Transverse colon (tissue), 4 donors: ENCODE measurements around the gene EFCAB9. TPM values are rescaled to one million over a fixed set of nuclear protein-coding genes. Genes with fewer than 3 reads are reported as not detected.

Source experiments
- DNase-seq: peaks from one replicate; pipeline ENCODE4 v3.0.0-alpha.2; 2019
- H3K27ac ChIP-seq, 4 donors: fragments of 200-600 bp; sonication (generic); 2 replicates each; pipeline ENCODE4 v1.5.1; 2016 to 2018; ENCODE audit warnings: inconsistent platforms in 4 of 4
- H3K27me3 ChIP-seq: fragments of 200-600 bp; sonication (generic); 2 replicates; pipeline ENCODE4 v1.5.1; 2017; ENCODE audit warnings: inconsistent platforms
- H3K36me3 ChIP-seq, 4 donors: fragments of 200-600 bp; sonication (generic); 2 replicates each; pipeline ENCODE4 v1.5.1; 2017 to 2019; ENCODE audit warnings: inconsistent platforms in 4 of 4
- H3K4me1 ChIP-seq, 4 donors: fragments of 200-600 bp; sonication (generic); 2 replicates each; pipeline ENCODE4 v1.5.1; 2017 to 2020; ENCODE audit warnings: inconsistent platforms in 4 of 4
- H3K4me3 ChIP-seq, 4 donors: fragments of 200-600 bp; sonication (generic); 1 replicate in 1 of 4; 2 replicates in 3 of 4; pipeline versions ENCODE4 v1.5.1 to v1.6.1; 2017 to 2019; ENCODE audit warnings: inconsistent platforms in 4 of 4
- H3K9me3 ChIP-seq, 2 donors: fragments of 200-600 bp; sonication (generic); 2 replicates each; pipeline ENCODE4 v1.5.1; 2017 to 2019; ENCODE audit warnings: inconsistent platforms in 2 of 2
- EP300 ChIP-seq: sonication (generic); formaldehyde crosslinking; IDR thresholded peaks from one replicate; pipeline ENCODE4 v1.6.1; 2017; ENCODE audit warnings: antibody characterized with exemption, low read depth
- POLR2A ChIP-seq: fragments of 450-650 bp; IDR thresholded peaks from one replicate; pipeline ENCODE4 v1.6.1; 2016; ENCODE audit warnings: antibody characterized with exemption, mild to moderate bottlenecking, moderate library complexity
- POLR2AphosphoS5 ChIP-seq, 3 donors: sonication (generic); formaldehyde crosslinking; IDR thresholded peaks; one replicate each; pipeline ENCODE4 v1.6.1; 2016; ENCODE audit warnings: antibody characterized with exemption in 3 of 3
- WGBS, 2 donors: methylation state at CpG; one replicate each; pipeline ENCODE4 v1.1.5; 2018; ENCODE audit warnings: low coverage in 1 of 2; 5-methylcytosine and 5-hydroxymethylcytosine counted together
- in situ Hi-C, 4 donors: fragments of 200-750 bp; cut with MboI; loops; one replicate each; pipeline versions ENCODE4 v1.15.0 to v1.15.1; 2017; ENCODE audit warnings: low sequenced_read_pairs in 3 of 4, low pct_ligation_motif_present in 1 of 4, low pct_unique_long_range_greater_than_20kb in 1 of 4
- intact Hi-C: fragments of 100-400 bp; cut with DNase I; formaldehyde crosslinking; loops from one replicate; pipeline ENCODE4 v1.15.1; 2023; ENCODE audit warnings: low total_unique reads
- total RNA-seq, 4 donors: library from RNA; depleted of rRNA; stranded (reverse); fragments of >200 nt; gene quantifications; one replicate each; pipeline ENCODE4 v1.1.0, GENCODE V29; 2016
- TF ChIP-seq, protein P1 (sequence below), 5 experiments: fragments of 200-600 bp in 3 of 5; fragments of 450-650 bp in 2 of 5; sonication (generic) in 3 of 5; IDR thresholded peaks; 1 replicate in 2 of 5; 2 replicates in 3 of 5; pipeline ENCODE4 v1.5.1; 2016 to 2017; ENCODE audit warnings: antibody characterized with exemption in 5 of 5, inconsistent platforms in 3 of 5, mild to moderate bottlenecking in 2 of 5, moderate library complexity in 1 of 5

Gene EFCAB9
- total RNA-seq, 4 donors from 2014 or later, result not detected

DNA sequence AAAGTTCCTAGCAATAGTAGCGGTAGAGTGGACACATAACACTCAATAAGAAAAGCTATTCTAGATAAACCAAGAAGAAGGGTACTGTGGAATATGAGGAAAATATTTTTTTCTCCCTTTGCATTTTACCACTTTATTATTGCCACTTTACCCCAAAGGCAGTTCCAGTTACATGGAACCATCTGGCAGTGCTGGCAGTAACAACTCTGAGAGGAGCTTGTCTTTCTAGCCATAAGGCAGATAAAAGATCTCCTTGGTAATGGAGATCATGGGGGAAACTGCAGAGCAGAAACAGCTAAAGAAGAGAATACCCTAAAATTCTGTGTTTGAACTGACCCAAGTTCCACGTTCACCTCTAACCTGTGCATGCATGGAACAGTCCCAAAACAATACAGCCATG, 51.1 kb downstream of the EFCAB9 start:
- Histone ChIP-seq H3K27me3 (no peaks in the 10 kb centered on the region), H3K27ac (no peak overlapping the region), H3K9me3 (no peaks in the 10 kb centered on the region), H3K4me3 (no peak overlapping the region), H3K36me3 (no peaks in the 10 kb centered on the region), H3K4me1 (no peaks in the 10 kb centered on the region)
- intact Hi-C loops, result no loop called here
- no peak for DNase-seq
- TF ChIP-seq POLR2A, result no peak
- no peak for TF ChIP-seq EP300
- TF ChIP-seq, protein P1, sequence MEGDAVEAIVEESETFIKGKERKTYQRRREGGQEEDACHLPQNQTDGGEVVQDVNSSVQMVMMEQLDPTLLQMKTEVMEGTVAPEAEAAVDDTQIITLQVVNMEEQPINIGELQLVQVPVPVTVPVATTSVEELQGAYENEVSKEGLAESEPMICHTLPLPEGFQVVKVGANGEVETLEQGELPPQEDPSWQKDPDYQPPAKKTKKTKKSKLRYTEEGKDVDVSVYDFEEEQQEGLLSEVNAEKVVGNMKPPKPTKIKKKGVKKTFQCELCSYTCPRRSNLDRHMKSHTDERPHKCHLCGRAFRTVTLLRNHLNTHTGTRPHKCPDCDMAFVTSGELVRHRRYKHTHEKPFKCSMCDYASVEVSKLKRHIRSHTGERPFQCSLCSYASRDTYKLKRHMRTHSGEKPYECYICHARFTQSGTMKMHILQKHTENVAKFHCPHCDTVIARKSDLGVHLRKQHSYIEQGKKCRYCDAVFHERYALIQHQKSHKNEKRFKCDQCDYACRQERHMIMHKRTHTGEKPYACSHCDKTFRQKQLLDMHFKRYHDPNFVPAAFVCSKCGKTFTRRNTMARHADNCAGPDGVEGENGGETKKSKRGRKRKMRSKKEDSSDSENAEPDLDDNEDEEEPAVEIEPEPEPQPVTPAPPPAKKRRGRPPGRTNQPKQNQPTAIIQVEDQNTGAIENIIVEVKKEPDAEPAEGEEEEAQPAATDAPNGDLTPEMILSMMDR (IDR thresholded peaks at IDR 0.05), result no peak
- no peak for TF ChIP-seq POLR2AphosphoS5 (IDR thresholded peaks at IDR 0.05)
- WGBS, 2 donors, result 92 to 100% methylated on average over 2 of the region's 2 CpGs
- in situ Hi-C loops, result no loop called here

- in situ Hi-C loops, result no loop called here
- no peak for TF ChIP-seq POLR2A
- TF ChIP-seq, protein P1 (IDR thresholded peaks at IDR 0.05), result no peak
- TF ChIP-seq POLR2AphosphoS5 (IDR thresholded peaks at IDR 0.05), result no peak
- TF ChIP-seq EP300, result no peak
- WGBS, 2 donors, result 85% methylated on average over 1 of the region's 1 CpG; no CpG with 5 or more reads in 1 of the 2 donors
- H3K27me3 ChIP-seq, result no peaks in the 10 kb centered on the region
- no peak overlapping the region for H3K4me3 ChIP-seq
- no peaks in the 10 kb centered on the region for H3K4me1 ChIP-seq
- no peaks in the 10 kb centered on the region for H3K36me3 ChIP-seq
- H3K27ac ChIP-seq, result no peak overlapping the region
- intact Hi-C loops, result no loop called here
- no peak for DNase-seq
- H3K9me3 ChIP-seq, result no peaks in the 10 kb centered on the region
These were observed 51.7 kb downstream of the EFCAB9 start for GRCh38 chr5:172245703-172246125.

GRCh38 chr5:172248637-172249036, 54.7 kb downstream of the EFCAB9 start:
- WGBS, 2 donors, result 94 to 100% methylated on average over 2 of the region's 2 CpGs
- Histone ChIP-seq H3K4me3 (no peak overlapping the region), H3K4me1 (no peaks in the 10 kb centered on the region), H3K36me3 (no peaks in the 10 kb centered on the region), H3K27ac (no peak overlapping the region), H3K27me3 (no peaks in the 10 kb centered on the region), H3K9me3 (peaks cover 0 to 16% of the 10 kb centered on the region in 2 donors)
- TF ChIP-seq EP300 (no peak), POLR2A (no peak), POLR2AphosphoS5 (IDR thresholded peaks at IDR 0.05) (no peak)
- TF ChIP-seq, protein P1 (IDR thresholded peaks at IDR 0.05), result no peak
- intact Hi-C loops, result no loop called here
- DNase-seq, result no peak
- in situ Hi-C loops, result no loop called here

- no peaks in the 10 kb centered on the region for H3K4me1 ChIP-seq
- H3K36me3 ChIP-seq, result no peaks in the 10 kb centered on the region
- 90 to 100% methylated on average over 1 of the region's 1 CpG for WGBS, 2 donors
- no peak for DNase-seq
- H3K27ac ChIP-seq, result no peak overlapping the region
- H3K9me3 ChIP-seq, result peaks cover 0 to 16% of the 10 kb centered on the region in 2 donors
- H3K27me3 ChIP-seq, result no peaks in the 10 kb centered on the region
- no peak for TF ChIP-seq POLR2AphosphoS5 (IDR thresholded peaks at IDR 0.05)
- TF ChIP-seq POLR2A, result no peak
- TF ChIP-seq, protein P1 (IDR thresholded peaks at IDR 0.05), result no peak
- no peak for TF ChIP-seq EP300
- intact Hi-C loops (no loop called here), in situ Hi-C loops (no loop called here)
- no peak overlapping the region for H3K4me3 ChIP-seq
These were observed 57.4 kb downstream of the EFCAB9 start for GRCh38 chr5:172251419-172251818.
